Trophoblast cell (in vitro differentiated cells and primary cell): ENCODE data around the gene KIAA0930.

ENCODE experiments used
- DNase-seq, 2 donors: peaks; one replicate each; pipeline ENCODE4 v3.0.0-alpha.2; 2016
- H2AFZ ChIP-seq: 2 replicates; pipeline ENCODE4 v1.6.1; 2013; ENCODE audit warnings: low read length, moderate library complexity, mild to moderate bottlenecking; ENCODE audit not compliant: insufficient read depth, poor library complexity
- H2AK5ac ChIP-seq: 2 replicates; pipeline ENCODE4 v1.6.1; 2013; ENCODE audit warnings: mild to moderate bottlenecking, low read length
- H2BK120ac ChIP-seq: 2 replicates; pipeline ENCODE4 v1.6.1; 2013; ENCODE audit warnings: low read length, mild to moderate bottlenecking, moderate library complexity; ENCODE audit not compliant: insufficient read depth, poor library complexity
- H2BK12ac ChIP-seq: 2 replicates; pipeline ENCODE4 v1.6.1; 2013; ENCODE audit warnings: mild to moderate bottlenecking, low read length, moderate library complexity
- H2BK5ac ChIP-seq: 2 replicates; pipeline ENCODE4 v1.6.1; 2013; ENCODE audit warnings: low read length, low read depth, moderate library complexity, mild to moderate bottlenecking; ENCODE audit not compliant: poor library complexity
- H3K14ac ChIP-seq: 2 replicates; pipeline ENCODE4 v1.6.1; 2013; ENCODE audit warnings: mild to moderate bottlenecking, low read length
- H3K18ac ChIP-seq: 2 replicates; pipeline ENCODE4 v1.6.1; 2013; ENCODE audit warnings: mild to moderate bottlenecking, low read length
- H3K23ac ChIP-seq: 2 replicates; pipeline ENCODE4 v1.6.1; 2013; ENCODE audit warnings: low read length
- H3K27ac ChIP-seq: 2 replicates; pipeline ENCODE4 v1.5.1; 2013; ENCODE audit warnings: low read depth, mild to moderate bottlenecking, inconsistent platforms, low read length, moderate library complexity
- H3K27me3 ChIP-seq: 2 replicates; pipeline ENCODE4 v1.6.1; 2013; ENCODE audit warnings: inconsistent platforms, mild to moderate bottlenecking, low read length, moderate library complexity; ENCODE audit not compliant: insufficient read depth
- H3K36me3 ChIP-seq, 2 experiments: 1 replicate in 1 of 2; 2 replicates in 1 of 2; pipeline ENCODE4 v1.6.1; 2013; ENCODE audit warnings: low read length in 2 of 2, mild to moderate bottlenecking in 2 of 2, moderate library complexity in 1 of 2; ENCODE audit not compliant: insufficient read depth in 2 of 2, control insufficient read depth in 1 of 2
- H3K4ac ChIP-seq: 2 replicates; pipeline ENCODE4 v1.6.1; 2013; ENCODE audit warnings: low read depth, mild to moderate bottlenecking, low read length, moderate library complexity
- H3K4me1 ChIP-seq, 2 experiments: 1 replicate in 1 of 2; 2 replicates in 1 of 2; pipeline ENCODE4 v1.6.1; 2013; ENCODE audit warnings: low read length in 2 of 2, mild to moderate bottlenecking in 2 of 2, moderate library complexity in 1 of 2; ENCODE audit not compliant: insufficient read depth in 2 of 2, control insufficient read depth in 1 of 2
- H3K4me2 ChIP-seq: 2 replicates; pipeline ENCODE4 v1.6.1; 2013; ENCODE audit warnings: inconsistent platforms, mild to moderate bottlenecking, low read length, moderate library complexity
- H3K4me3 ChIP-seq: 2 replicates; pipeline ENCODE4 v1.5.1; 2013; ENCODE audit warnings: mild to moderate bottlenecking, low read depth, low read length, inconsistent platforms
- H3K79me1 ChIP-seq: one replicate; pipeline ENCODE4 v1.6.1; 2013; ENCODE audit warnings: low read length
- H3K79me2 ChIP-seq: 2 replicates; pipeline ENCODE4 v1.6.1; 2013; ENCODE audit warnings: low read length, mild to moderate bottlenecking; ENCODE audit not compliant: control insufficient read depth, insufficient read depth, poor library complexity
- H3K9ac ChIP-seq: 2 replicates; pipeline ENCODE4 v1.6.1; 2013; ENCODE audit warnings: mild to moderate bottlenecking, low read length
- H3K9me3 ChIP-seq: 2 replicates; pipeline ENCODE4 v1.6.1; 2013; ENCODE audit warnings: low read depth, mild to moderate bottlenecking, control low read depth, inconsistent platforms, low read length; ENCODE audit not compliant: insufficient read depth
- H4K12ac ChIP-seq: 2 replicates; pipeline ENCODE4 v1.6.1; 2013; ENCODE audit warnings: low read depth, mild to moderate bottlenecking, low read length, moderate library complexity
- H4K8ac ChIP-seq: 2 replicates; pipeline ENCODE4 v1.6.1; 2013; ENCODE audit warnings: low read depth, mild to moderate bottlenecking, low read length, moderate library complexity
- H4K91ac ChIP-seq: one replicate; pipeline ENCODE4 v1.6.1; 2013; ENCODE audit warnings: low read depth, mild to moderate bottlenecking, low read length, moderate library complexity
- WGBS: extraction: QIAGEN DNeasy Blood & Tissue Kit; methylation state at CpG from one replicate; pipeline ENCODE4 v1.1.7; 2013; ENCODE audit warnings: missing lambda C conversion rate; ENCODE audit not compliant: insufficient read length, insufficient coverage; ENCODE audit errors: extremely low coverage; 5-methylcytosine and 5-hydroxymethylcytosine counted together

Gene KIAA0930

GRCh38 chr22:45276507-45277105 lies 35.9 kb upstream of the KIAA0930 start:
- Histone ChIP-seq H3K79me1 (peaks cover 2% of the 10 kb centered on the region), H3K79me2 (no peaks in the 10 kb centered on the region), H3K9me3 (no peaks in the 10 kb centered on the region), H4K8ac (no peak overlapping the region), H4K12ac (no peak overlapping the region), H3K4ac (no peak overlapping the region), H3K36me3 (no peaks in the 10 kb centered on the region), H4K91ac (no peak overlapping the region), H3K4me1 (peaks cover 4 to 10% of the 10 kb centered on the region in 2 experiments), H2AK5ac (no peak overlapping the region), H2BK5ac (no peak overlapping the region), H3K27ac (no peak overlapping the region), H2AFZ (no peak overlapping the region), H3K18ac (no peak overlapping the region), H3K9ac (no peak overlapping the region), H2BK12ac (no peak overlapping the region), H3K23ac (no peak overlapping the region), H3K27me3 (no peaks in the 10 kb centered on the region), H3K4me2 (no peak overlapping the region), H3K4me3 (no peak overlapping the region), H2BK120ac (no peak overlapping the region), H3K14ac (no peak overlapping the region)
- no peak for DNase-seq
- no CpG with 5 or more reads among the region's 12 CpGs for WGBS

- no peak overlapping the region for H3K23ac ChIP-seq
- H3K14ac ChIP-seq: no peak overlapping the region
- no peak overlapping the region for H3K9ac ChIP-seq
- no peak overlapping the region for H3K4ac ChIP-seq
- H2BK120ac ChIP-seq: peak overlapping the region; percentile 7
- no CpG with 5 or more reads among the region's 15 CpGs for WGBS
- peaks cover 9% of the 10 kb centered on the region for H3K79me1 ChIP-seq
- H4K8ac ChIP-seq: no peak overlapping the region
- DNase-seq: peak in 1 of 2 donors; percentile 68
- H3K27ac ChIP-seq: no peak overlapping the region
- no peaks in the 10 kb centered on the region for H3K9me3 ChIP-seq
- H4K91ac ChIP-seq: no peak overlapping the region
- no peaks in the 10 kb centered on the region for H3K36me3 ChIP-seq
- H2AK5ac ChIP-seq: peak overlapping the region; percentile 71
- H3K27me3 ChIP-seq: no peaks in the 10 kb centered on the region
- no peak overlapping the region for H2BK12ac ChIP-seq
- no peak overlapping the region for H2AFZ ChIP-seq
- H3K18ac ChIP-seq: no peak overlapping the region
- H3K4me3 ChIP-seq: no peak overlapping the region
- no peaks in the 10 kb centered on the region for H3K79me2 ChIP-seq
- H3K4me2 ChIP-seq: no peak overlapping the region
- H2BK5ac ChIP-seq: no peak overlapping the region
- H3K4me1 ChIP-seq: peaks cover 13% of the 10 kb centered on the region in 2 experiments
- H4K12ac ChIP-seq: no peak overlapping the region
These were observed 32.9 kb upstream of the KIAA0930 start for GRCh38 chr22:45273452-45274075.

GRCh38 chr22:45272498-45272897 lies 31.8 kb upstream of the KIAA0930 start:
- Histone ChIP-seq H3K27me3 (no peaks in the 10 kb centered on the region), H3K4me2 (no peak overlapping the region), H3K79me1 (peaks cover 12% of the 10 kb centered on the region), H3K18ac (no peak overlapping the region), H4K12ac (no peak overlapping the region), H2AK5ac (no peak overlapping the region), H2AFZ (no peak overlapping the region), H3K79me2 (no peaks in the 10 kb centered on the region), H2BK12ac (no peak overlapping the region), H2BK120ac (no peak overlapping the region), H3K4ac (no peak overlapping the region), H3K36me3 (no peaks in the 10 kb centered on the region), H3K27ac (no peak overlapping the region), H3K4me3 (no peak overlapping the region), H3K14ac (no peak overlapping the region), H3K9me3 (no peaks in the 10 kb centered on the region), H3K23ac (no peak overlapping the region), H3K4me1 (peaks cover 13% of the 10 kb centered on the region in 2 experiments), H4K91ac (peak overlapping the region; percentile 22), H2BK5ac (no peak overlapping the region), H4K8ac (no peak overlapping the region), H3K9ac (no peak overlapping the region)
- no CpG with 5 or more reads among the region's 7 CpGs for WGBS
- no peak for DNase-seq

- Histone ChIP-seq H4K91ac (no peak overlapping the region), H4K12ac (no peak overlapping the region), H2AK5ac (no peak overlapping the region), H3K4me1 (peaks cover 13% of the 10 kb centered on the region in 2 experiments), H3K4me2 (no peak overlapping the region), H3K18ac (no peak overlapping the region), H3K27me3 (no peaks in the 10 kb centered on the region), H3K79me1 (peaks cover 12% of the 10 kb centered on the region), H2BK12ac (no peak overlapping the region), H3K14ac (no peak overlapping the region), H3K27ac (no peak overlapping the region), H3K9me3 (no peaks in the 10 kb centered on the region), H3K36me3 (no peaks in the 10 kb centered on the region), H4K8ac (no peak overlapping the region), H2BK120ac (no peak overlapping the region), H3K4me3 (no peak overlapping the region), H2AFZ (no peak overlapping the region), H3K79me2 (no peaks in the 10 kb centered on the region), H3K4ac (no peak overlapping the region), H2BK5ac (no peak overlapping the region), H3K9ac (no peak overlapping the region), H3K23ac (no peak overlapping the region)
- DNase-seq: no peak
- WGBS: no CpG with 5 or more reads among the region's 13 CpGs
These were observed 31.0 kb upstream of the KIAA0930 start for GRCh38 chr22:45271667-45272201.
